ENCODE results near the gene KANSL1. TPM values are rescaled to one million over a fixed set of nuclear protein-coding genes. Genes with fewer than 3 reads are reported as not detected.
A peak's percentile ranks its signal among the peaks of the same experiment; 100 is the strongest.

The KANSL1 gene
- total RNA-seq, 1 donor from 2014 or later: 129 TPM

GRCh38 chr17:46139432-46140210, 53.6 kb downstream of the KANSL1 start:
- peaks cover 34% of the 10 kb centered on the region for H3K4me1 Mint-ChIP-seq (ENCODE audit: unreplicated experiment)

GRCh38 chr17:46138473-46138872, 54.8 kb downstream of the KANSL1 start:
- Mint-ChIP-seq H3K36me3 (peaks cover 17% of the 10 kb centered on the region), H3K9me3 (no peaks in the 10 kb centered on the region), H3K4me1 (ENCODE audit: unreplicated experiment) (peaks cover 26% of the 10 kb centered on the region), H3K4me3 (no peak overlapping the region), H3K27ac (peak overlapping the region; percentile 24), H3K27me3 (no peaks in the 10 kb centered on the region)
- DNase-seq (ENCODE audit: extremely low spot score, unreplicated experiment): no peak
- TF ChIP-seq CTCF (conservative IDR thresholded peaks at IDR 0.05): no peak

More at GRCh38 chr17:46139432-46140210, 53.6 kb downstream of the KANSL1 start:
- TF ChIP-seq CTCF (conservative IDR thresholded peaks at IDR 0.05): no peak
- H3K27me3 Mint-ChIP-seq: no peaks in the 10 kb centered on the region
- no peak overlapping the region for H3K4me3 Mint-ChIP-seq
- H3K27ac Mint-ChIP-seq: peak overlapping the region; percentile 30
- H3K36me3 Mint-ChIP-seq: peaks cover 12% of the 10 kb centered on the region
- H3K9me3 Mint-ChIP-seq: no peaks in the 10 kb centered on the region
- DNase-seq (ENCODE audit: extremely low spot score, unreplicated experiment): no peak

GRCh38 chr17:46136820-46137219, 56.4 kb downstream of the KANSL1 start:
- H3K4me1 Mint-ChIP-seq (ENCODE audit: unreplicated experiment): peaks cover 26% of the 10 kb centered on the region
- peaks cover 20% of the 10 kb centered on the region for H3K36me3 Mint-ChIP-seq
- no peaks in the 10 kb centered on the region for H3K27me3 Mint-ChIP-seq
- H3K9me3 Mint-ChIP-seq: no peaks in the 10 kb centered on the region
- DNase-seq (ENCODE audit: extremely low spot score, unreplicated experiment): no peak
- H3K4me3 Mint-ChIP-seq: no peak overlapping the region
- TF ChIP-seq CTCF (conservative IDR thresholded peaks at IDR 0.05): no peak
- no peak overlapping the region for H3K27ac Mint-ChIP-seq

- Mint-ChIP-seq H3K27ac (no peak overlapping the region), H3K27me3 (no peaks in the 10 kb centered on the region), H3K9me3 (no peaks in the 10 kb centered on the region), H3K4me3 (no peak overlapping the region), H3K36me3 (peaks cover 14% of the 10 kb centered on the region), H3K4me1 (ENCODE audit: unreplicated experiment) (peaks cover 29% of the 10 kb centered on the region)
- DNase-seq (ENCODE audit: extremely low spot score, unreplicated experiment): no peak
- no peak for TF ChIP-seq CTCF (conservative IDR thresholded peaks at IDR 0.05)
Measured at GRCh38 chr17:46135879-46136563, 57.2 kb downstream of the KANSL1 start.

GRCh38 chr17:46135126-46135812, 58.0 kb downstream of the KANSL1 start:
- peaks cover 36% of the 10 kb centered on the region for H3K4me1 Mint-ChIP-seq (ENCODE audit: unreplicated experiment)
- TF ChIP-seq CTCF (conservative IDR thresholded peaks at IDR 0.05): no peak
- H3K36me3 Mint-ChIP-seq: peaks cover 14% of the 10 kb centered on the region
- no peak overlapping the region for H3K4me3 Mint-ChIP-seq
- H3K27me3 Mint-ChIP-seq: no peaks in the 10 kb centered on the region
- DNase-seq (ENCODE audit: extremely low spot score, unreplicated experiment): no peak
- no peak overlapping the region for H3K27ac Mint-ChIP-seq
- H3K9me3 Mint-ChIP-seq: no peaks in the 10 kb centered on the region
